IPS DF 4.7 (cell line): Measurements from ENCODE around the gene CNNM1.

ENCODE experiments used
- DNase-seq: peaks from one replicate; pipeline ENCODE4 v3.0.0-alpha.2; 2013; ENCODE audit warnings: low spot score; ENCODE audit errors: extremely low read depth

CNNM1 gene

GRCh38 chr10:99329304-99329553 is at the start of gene CNNM1:
CNNM1 (plus strand) TSS chr10:99329356; CDS start chr10:99329388, 32 bp downstream.
- no peak for DNase-seq

GRCh38 chr10:99279626-99280111 is 49.5 kb upstream of the CNNM1 start:
- DNase-seq, result no peak

- DNase-seq, result no peak
Measured at GRCh38 chr10:99280472-99280871, 48.7 kb upstream of the CNNM1 start.

- DNase-seq, result no peak
Measured at GRCh38 chr10:99285881-99286280, 43.3 kb upstream of the CNNM1 start.

- no peak for DNase-seq
Measured at GRCh38 chr10:99290306-99290705, 38.9 kb upstream of the CNNM1 start.

GRCh38 chr10:99292159-99292558 is 37.0 kb upstream of the CNNM1 start:
- no peak for DNase-seq

GRCh38 chr10:99296605-99297004 is 32.6 kb upstream of the CNNM1 start:
- DNase-seq, result no peak

GRCh38 chr10:99297033-99297432 is 32.1 kb upstream of the CNNM1 start:
- DNase-seq, result no peak

GRCh38 chr10:99303899-99304861 is 25.0 kb upstream of the CNNM1 start:
- no peak for DNase-seq

- DNase-seq, result no peak
Measured at GRCh38 chr10:99304862-99305229, 24.3 kb upstream of the CNNM1 start.

GRCh38 chr10:99312501-99312900 is 16.7 kb upstream of the CNNM1 start:
- no peak for DNase-seq

GRCh38 chr10:99315853-99316252 is 13.3 kb upstream of the CNNM1 start:
- DNase-seq, result no peak

- no peak for DNase-seq
Measured at GRCh38 chr10:99316374-99316773, 12.8 kb upstream of the CNNM1 start.

- no peak for DNase-seq
Measured at GRCh38 chr10:99318048-99318447, 11.1 kb upstream of the CNNM1 start.

- no peak for DNase-seq
Measured at GRCh38 chr10:99318475-99318874, 10.7 kb upstream of the CNNM1 start.

- no peak for DNase-seq
Measured at GRCh38 chr10:99325281-99325680, 3.9 kb upstream of the CNNM1 start.

GRCh38 chr10:99326871-99327270 is 2.3 kb upstream of the CNNM1 start:
- no peak for DNase-seq

- no peak for DNase-seq
Measured at GRCh38 chr10:99328579-99329303, 415 bp upstream of the CNNM1 start.

GRCh38 chr10:99329554-99330346 is 594 bp downstream of the CNNM1 start:
- no peak for DNase-seq

- no peak for DNase-seq
Measured at GRCh38 chr10:99330347-99330924, 1.3 kb downstream of the CNNM1 start.

- no peak for DNase-seq
Measured at GRCh38 chr10:99331207-99331803, 2.1 kb downstream of the CNNM1 start.
